PC-9 (cell line): ENCODE results near the gene PTGFRN. TPM values are rescaled to one million over a fixed set of nuclear protein-coding genes. Genes with fewer than 3 reads are reported as not detected.

ENCODE experiments used
- BruUV-seq: library from RNA; stranded (reverse); fragments of 400-500 nt; replicated peaks from 2 replicates; lab custom pipeline; 2021; lab: Mats Ljungman, UMichigan
- CTCF ChIA-PET: fragments of 300-600 bp; sonication (Branson Sonifier 250); formaldehyde crosslinking; loops from one replicate; lab custom pipeline; 2022; ENCODE audit warnings: antibody characterized with exemption; lab: Charles Lee
- POLR2A ChIA-PET: fragments of 300-600 bp; sonication (Branson Sonifier 250); formaldehyde crosslinking; loops from one replicate; lab custom pipeline; 2022; ENCODE audit warnings: antibody characterized with exemption; ENCODE audit not compliant: unreplicated experiment; lab: Charles Lee
- DNase-seq, 2 experiments: peaks; one replicate each; pipeline versions ENCODE4 v3.0.0 to v3.0.0-alpha.2; 2015 to 2022; ENCODE audit warnings: mixed read lengths in 1 of 2
- H2AFZ ChIP-seq: fragments of 200-600 bp; sonication (generic); 2 replicates; pipeline ENCODE4 v1.8.1; 2017; ENCODE audit warnings: antibody characterized with exemption
- H3F3A ChIP-seq: fragments of 200-600 bp; sonication (generic); 2 replicates; pipeline ENCODE4 v1.8.1; 2017; ENCODE audit warnings: antibody characterized with exemption, mild to moderate bottlenecking, low read depth; ENCODE audit not compliant: insufficient read depth
- H3K27ac ChIP-seq: fragments of 200-600 bp; sonication (generic); 2 replicates; pipeline ENCODE4 v1.6.1; 2016; ENCODE audit warnings: mixed run types
- H3K27me3 ChIP-seq: fragments of 200-600 bp; sonication (generic); 2 replicates; pipeline ENCODE4 v1.6.1; 2016; ENCODE audit warnings: low read depth, mixed run types; ENCODE audit not compliant: insufficient read depth
- H3K36me3 ChIP-seq: fragments of 200-600 bp; sonication (generic); 2 replicates; pipeline ENCODE4 v1.6.1; 2016; ENCODE audit warnings: low read depth, mixed run types
- H3K4me1 ChIP-seq: fragments of 200-600 bp; sonication (generic); replicated peaks from 2 replicates; pipeline ENCODE4 v1.6.1; 2016; ENCODE audit warnings: mixed run types; ENCODE audit not compliant: insufficient read depth
- H3K4me2 ChIP-seq: fragments of 200-600 bp; sonication (generic); 2 replicates; pipeline ENCODE4 v1.6.1; 2017; ENCODE audit warnings: mixed run types
- H3K4me3 ChIP-seq: fragments of 200-600 bp; sonication (generic); 2 replicates; pipeline ENCODE4 v1.6.1; 2016; ENCODE audit warnings: mixed run types
- H3K79me2 ChIP-seq: fragments of 200-600 bp; sonication (generic); 2 replicates; pipeline ENCODE4 v1.6.1; 2017; ENCODE audit warnings: low read depth, mixed run types
- H3K9me2 ChIP-seq: fragments of 200-600 bp; sonication (generic); 2 replicates; pipeline ENCODE4 v1.8.1; 2017; ENCODE audit warnings: mild to moderate bottlenecking; ENCODE audit not compliant: insufficient read depth
- H3K9me3 ChIP-seq: fragments of 200-600 bp; sonication (generic); 2 replicates; pipeline ENCODE4 v1.8.1; 2016; ENCODE audit warnings: low read depth; ENCODE audit not compliant: insufficient read depth
- H4K20me1 ChIP-seq: fragments of 200-600 bp; sonication (generic); 2 replicates; pipeline ENCODE4 v1.8.1; 2017; ENCODE audit not compliant: insufficient read depth
- CTCF ChIP-seq: fragments of 200-600 bp; sonication (generic); conservative IDR thresholded peaks from 2 replicates; pipeline ENCODE4 v1.6.1; 2017; ENCODE audit warnings: mixed run types, antibody characterized with exemption, mild to moderate bottlenecking, moderate library complexity
- EZH2 ChIP-seq: fragments of 200-600 bp; sonication (generic); IDR thresholded peaks from 2 replicates; pipeline ENCODE4 v1.8.0; 2017; ENCODE audit warnings: antibody characterized with exemption, low read depth
- intact Hi-C: fragments of 100-400 bp; cut with micrococcal nuclease; formaldehyde crosslinking; loops from one replicate; pipeline ENCODE4 v1.10.0; 2022; ENCODE audit not compliant: unreplicated experiment
- total RNA-seq: library from RNA; stranded (reverse); gene quantifications from 2 replicates; pipeline ENCODE4 v1.2.3, GENCODE V29; 2021

Gene PTGFRN
- total RNA-seq, 1 experiment from 2014 or later = 87.3 TPM

DNA sequence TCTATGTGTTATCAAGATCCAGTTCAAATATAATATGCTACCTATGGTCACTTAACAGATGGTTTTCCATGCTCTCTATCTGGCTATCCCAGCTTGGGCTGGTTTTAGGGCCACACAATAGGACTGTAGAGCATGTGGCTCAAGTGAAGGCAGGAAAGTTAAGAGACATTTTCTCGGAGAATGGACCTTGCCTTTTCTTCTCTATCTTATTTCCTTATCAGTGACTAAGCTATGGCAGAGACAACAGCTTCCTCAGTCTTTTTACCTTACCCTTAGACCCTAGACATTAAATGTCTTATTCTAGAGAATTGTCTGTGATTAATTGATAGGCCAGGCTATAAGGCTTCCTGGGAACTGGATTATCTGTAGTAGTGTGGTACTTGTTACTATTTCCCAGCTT lies 120.0 kb downstream of the PTGFRN start:
- intact Hi-C loops = no loop called here
- CTCF ChIA-PET = no interaction called here

GRCh38 chr1:117030271-117030877 lies 120.7 kb downstream of the PTGFRN start:
- no peaks in the 10 kb centered on the region for H3K9me2 ChIP-seq
- no peaks in the 10 kb centered on the region for H3K79me2 ChIP-seq
- TF ChIP-seq CTCF (no peak), EZH2 (no peak)
- H3K27me3 ChIP-seq = no peaks in the 10 kb centered on the region
- no peaks in the 10 kb centered on the region for H3F3A ChIP-seq
- DNase-seq = no peak
- intact Hi-C loops = no loop called here
- no peaks in the 10 kb centered on the region for H3K36me3 ChIP-seq
- no TSS peak for BruUV-seq
- H3K27ac ChIP-seq = no peak overlapping the region
- POLR2A ChIA-PET = interaction anchor here (0.7 kb wide), 1 partner anchor 9 kb away, joined by 6 read pairs; no protein-coding TSS in a partner anchor
- no peak overlapping the region for H2AFZ ChIP-seq
- no peak overlapping the region for H3K4me3 ChIP-seq
- H3K4me1 ChIP-seq = no peaks in the 10 kb centered on the region
- CTCF ChIA-PET = interaction anchor here (0.7 kb wide), 1 partner anchor 780 kb away, joined by 3 read pairs; no protein-coding TSS in a partner anchor
- no peaks in the 10 kb centered on the region for H4K20me1 ChIP-seq
- no peaks in the 10 kb centered on the region for H3K9me3 ChIP-seq
- no peak overlapping the region for H3K4me2 ChIP-seq

More for the DNA sequence above, 120.0 kb downstream of the PTGFRN start:
- no peaks in the 10 kb centered on the region for H3K4me1 ChIP-seq
- H3K4me2 ChIP-seq = no peak overlapping the region
- H3K4me3 ChIP-seq = no peak overlapping the region
- BruUV-seq = no TSS peak
- no peaks in the 10 kb centered on the region for H3K9me3 ChIP-seq
- no peak overlapping the region for H2AFZ ChIP-seq
- H3K27ac ChIP-seq = no peak overlapping the region
- TF ChIP-seq CTCF = no peak
- no peak for TF ChIP-seq EZH2
- H3K9me2 ChIP-seq = no peaks in the 10 kb centered on the region
- H4K20me1 ChIP-seq = no peaks in the 10 kb centered on the region
- H3F3A ChIP-seq = no peaks in the 10 kb centered on the region
- H3K27me3 ChIP-seq = no peaks in the 10 kb centered on the region
- POLR2A ChIA-PET = no interaction called here
- no peak for DNase-seq
- H3K36me3 ChIP-seq = no peaks in the 10 kb centered on the region
- no peaks in the 10 kb centered on the region for H3K79me2 ChIP-seq

DNA sequence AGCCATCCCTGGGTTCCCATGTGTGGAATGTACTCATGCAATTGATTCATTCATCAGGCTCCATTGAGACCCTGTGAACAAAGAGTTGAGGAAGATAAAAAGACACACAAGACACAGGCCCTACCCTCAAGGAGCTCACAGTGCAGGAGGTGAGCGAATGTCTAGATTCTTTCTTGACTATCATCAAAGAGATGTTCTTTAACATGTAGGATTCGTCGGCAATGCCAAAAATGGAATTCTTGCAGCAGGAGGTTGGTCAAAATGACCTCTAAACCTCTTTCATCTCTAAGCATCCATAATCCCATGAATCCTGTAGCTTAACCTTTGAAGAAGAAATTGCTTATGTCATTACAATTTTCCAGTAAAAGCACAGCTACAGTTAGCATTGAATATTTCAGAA lies 122.5 kb downstream of the PTGFRN start:
- Histone ChIP-seq H3K27ac (no peak overlapping the region), H3F3A (no peaks in the 10 kb centered on the region), H3K9me3 (no peaks in the 10 kb centered on the region), H4K20me1 (no peaks in the 10 kb centered on the region), H3K36me3 (no peaks in the 10 kb centered on the region), H3K4me2 (no peak overlapping the region), H2AFZ (no peak overlapping the region), H3K27me3 (no peaks in the 10 kb centered on the region), H3K9me2 (no peaks in the 10 kb centered on the region), H3K4me3 (no peak overlapping the region), H3K4me1 (no peaks in the 10 kb centered on the region), H3K79me2 (no peaks in the 10 kb centered on the region)
- TF ChIP-seq EZH2 (no peak), CTCF (no peak)
- POLR2A ChIA-PET = no interaction called here
- CTCF ChIA-PET = no interaction called here
- intact Hi-C loops = no loop called here
- BruUV-seq = no TSS peak
- DNase-seq = no peak
